Measurements from ENCODE around the gene MYMK.

Gene MYMK

GRCh38 chr9:133512253-133513213, 12.2 kb downstream of the MYMK start:
- ATAC-seq (ENCODE audit: insufficient read depth, low read depth): no peak
- Histone ChIP-seq H3K27me3 (ENCODE audit: insufficient read depth, low read length, poor library complexity) (peaks cover 4% of the 10 kb centered on the region), H3K9me3 (ENCODE audit: insufficient read depth, low read length, severe bottlenecking) (no peaks in the 10 kb centered on the region), H2AFZ (ENCODE audit: low read depth, low read length) (no peak overlapping the region), H3K4me2 (ENCODE audit: insufficient read depth, low read length) (no peak overlapping the region), H4K20me1 (ENCODE audit: insufficient read depth, low read length) (no peaks in the 10 kb centered on the region; the same call in 1 of the 2 replicates), H3K9ac (ENCODE audit: low read depth, low read length) (no peak overlapping the region), H3K79me2 (ENCODE audit: insufficient read depth, low read length) (no peaks in the 10 kb centered on the region), H3K36me3 (ENCODE audit: insufficient read depth, low read length) (no peaks in the 10 kb centered on the region), H3K4me3 (ENCODE audit: low read depth in 1 of 2, low read length in 2 of 2) (no peak overlapping the region), H3K27ac (ENCODE audit: low read length) (no peak overlapping the region), H3K4me1 (ENCODE audit: insufficient read depth, low read length) (no peaks in the 10 kb centered on the region)
- no peak for DNase-seq
- no peak for TF ChIP-seq EZH2 (IDR thresholded peaks at IDR 0.05; ENCODE audit: borderline replicate concordance, low read depth, low read length, severe bottlenecking)
- TF ChIP-seq CTCF (IDR thresholded peaks at IDR 0.05; ENCODE audit: borderline replicate concordance, extremely low read depth, low read length, poor library complexity, severe bottlenecking): no peak

- Histone ChIP-seq H3K27me3 (ENCODE audit: insufficient read depth, low read length, poor library complexity) (peaks cover 4% of the 10 kb centered on the region), H3K27ac (ENCODE audit: low read length) (no peak overlapping the region), H3K4me2 (ENCODE audit: insufficient read depth, low read length) (no peak overlapping the region), H3K9me3 (ENCODE audit: insufficient read depth, low read length, severe bottlenecking) (no peaks in the 10 kb centered on the region), H3K9ac (ENCODE audit: low read depth, low read length) (no peak overlapping the region), H3K36me3 (ENCODE audit: insufficient read depth, low read length) (no peaks in the 10 kb centered on the region), H3K79me2 (ENCODE audit: insufficient read depth, low read length) (no peaks in the 10 kb centered on the region), H3K4me3 (ENCODE audit: low read depth in 1 of 2, low read length in 2 of 2) (no peak overlapping the region), H2AFZ (ENCODE audit: low read depth, low read length) (no peak overlapping the region), H3K4me1 (ENCODE audit: insufficient read depth, low read length) (no peaks in the 10 kb centered on the region), H4K20me1 (ENCODE audit: insufficient read depth, low read length) (no peaks in the 10 kb centered on the region; the same call in 1 of the 2 replicates)
- DNase-seq: no peak
- ATAC-seq (ENCODE audit: insufficient read depth, low read depth): no peak
- TF ChIP-seq EZH2 (IDR thresholded peaks at IDR 0.05; ENCODE audit: borderline replicate concordance, low read depth, low read length, severe bottlenecking) (no peak), CTCF (IDR thresholded peaks at IDR 0.05; ENCODE audit: borderline replicate concordance, extremely low read depth, low read length, poor library complexity, severe bottlenecking) (no peak)
Observed at GRCh38 chr9:133511607-133512006, 13.2 kb downstream of the MYMK start.

- ATAC-seq (ENCODE audit: insufficient read depth, low read depth) (no peak), DNase-seq (no peak)
- no peak overlapping the region for H3K27ac ChIP-seq (ENCODE audit: low read length)
- H4K20me1 ChIP-seq (ENCODE audit: insufficient read depth, low read length): no peaks in the 10 kb centered on the region; the same call in 1 of the 2 replicates
- H2AFZ ChIP-seq (ENCODE audit: low read depth, low read length): no peak overlapping the region
- no peak overlapping the region for H3K9ac ChIP-seq (ENCODE audit: low read depth, low read length)
- no peaks in the 10 kb centered on the region for H3K4me1 ChIP-seq (ENCODE audit: insufficient read depth, low read length)
- H3K4me3 ChIP-seq (ENCODE audit: low read depth in 1 of 2, low read length in 2 of 2): no peak overlapping the region
- no peaks in the 10 kb centered on the region for H3K36me3 ChIP-seq (ENCODE audit: insufficient read depth, low read length)
- TF ChIP-seq CTCF (IDR thresholded peaks at IDR 0.05; ENCODE audit: borderline replicate concordance, extremely low read depth, low read length, poor library complexity, severe bottlenecking) (no peak), EZH2 (IDR thresholded peaks at IDR 0.05; ENCODE audit: borderline replicate concordance, low read depth, low read length, severe bottlenecking) (no peak)
- no peaks in the 10 kb centered on the region for H3K9me3 ChIP-seq (ENCODE audit: insufficient read depth, low read length, severe bottlenecking)
- H3K79me2 ChIP-seq (ENCODE audit: insufficient read depth, low read length): no peaks in the 10 kb centered on the region
- H3K4me2 ChIP-seq (ENCODE audit: insufficient read depth, low read length): no peak overlapping the region
- H3K27me3 ChIP-seq (ENCODE audit: insufficient read depth, low read length, poor library complexity): peaks cover 4% of the 10 kb centered on the region
Observed at GRCh38 chr9:133510926-133511505, 13.7 kb downstream of the MYMK start.

Measured in DND-41 (cell line).